ENCODE results near the gene CYB5A.

The CYB5A gene

GRCh38 chr18:74284980-74285355 lies 6.8 kb downstream of the CYB5A start:
- peaks cover 4% of the 10 kb centered on the region for H3K4me1 ChIP-seq (ENCODE audit: low read length)
- H3K4me3 ChIP-seq (ENCODE audit: low read length) = no peak overlapping the region
- no peak overlapping the region for H3K4me2 ChIP-seq (ENCODE audit: low read length)
- H3K27me3 ChIP-seq (ENCODE audit: low read depth, low read length) = no peaks in the 10 kb centered on the region
- H3K9ac ChIP-seq (ENCODE audit: low read length) = no peak overlapping the region
- no peaks in the 10 kb centered on the region for H3K9me3 ChIP-seq (ENCODE audit: insufficient read depth, low read length)
- H3K36me3 ChIP-seq (replicated peaks; ENCODE audit: low read depth, low read length) = no peaks in the 10 kb centered on the region
- H3K27ac ChIP-seq (ENCODE audit: low read length) = no peak overlapping the region
- peaks cover 24% of the 10 kb centered on the region for H4K20me1 ChIP-seq (ENCODE audit: insufficient read depth, low read length)
- H2AFZ ChIP-seq (ENCODE audit: low read depth, low read length) = no peak overlapping the region
- no peak for TF ChIP-seq EZH2phosphoT487 (IDR thresholded peaks at IDR 0.05; ENCODE audit: low read depth)
- TF ChIP-seq CTCF (IDR thresholded peaks at IDR 0.05; ENCODE audit: low read depth, low read length) = no peak
- H3K79me2 ChIP-seq (ENCODE audit: low read length) = peaks cover 84% of the 10 kb centered on the region

- H3K4me1 ChIP-seq (ENCODE audit: low read length) = peaks cover 4% of the 10 kb centered on the region
- no peak overlapping the region for H3K9ac ChIP-seq (ENCODE audit: low read length)
- no peaks in the 10 kb centered on the region for H3K36me3 ChIP-seq (replicated peaks; ENCODE audit: low read depth, low read length)
- H3K9me3 ChIP-seq (ENCODE audit: insufficient read depth, low read length) = no peaks in the 10 kb centered on the region
- no peak overlapping the region for H3K4me3 ChIP-seq (ENCODE audit: low read length)
- H3K79me2 ChIP-seq (ENCODE audit: low read length) = peaks cover 83% of the 10 kb centered on the region
- no peak overlapping the region for H3K4me2 ChIP-seq (ENCODE audit: low read length)
- H3K27ac ChIP-seq (ENCODE audit: low read length) = no peak overlapping the region
- TF ChIP-seq EZH2phosphoT487 (IDR thresholded peaks at IDR 0.05; ENCODE audit: low read depth) = no peak
- no peak for TF ChIP-seq CTCF (IDR thresholded peaks at IDR 0.05; ENCODE audit: low read depth, low read length)
- H2AFZ ChIP-seq (ENCODE audit: low read depth, low read length) = no peak overlapping the region
- peaks cover 24% of the 10 kb centered on the region for H4K20me1 ChIP-seq (ENCODE audit: insufficient read depth, low read length)
- H3K27me3 ChIP-seq (ENCODE audit: low read depth, low read length) = no peaks in the 10 kb centered on the region
Measured at GRCh38 chr18:74284191-74284979, 7.4 kb downstream of the CYB5A start.

- Histone ChIP-seq H3K4me2 (ENCODE audit: low read length) (no peak overlapping the region), H3K4me1 (ENCODE audit: low read length) (no peaks in the 10 kb centered on the region)
- no peak for TF ChIP-seq CTCF (IDR thresholded peaks at IDR 0.05; ENCODE audit: low read depth, low read length)
- no peak for TF ChIP-seq EZH2phosphoT487 (IDR thresholded peaks at IDR 0.05; ENCODE audit: low read depth)
Measured at GRCh38 chr18:74283646-74284045, 8.1 kb downstream of the CYB5A start.

GRCh38 chr18:74282755-74283554 lies 8.8 kb downstream of the CYB5A start:
- no peak overlapping the region for H3K9ac ChIP-seq (ENCODE audit: low read length)
- TF ChIP-seq CTCF (IDR thresholded peaks at IDR 0.05; ENCODE audit: low read depth, low read length) (no peak), EZH2phosphoT487 (IDR thresholded peaks at IDR 0.05; ENCODE audit: low read depth) (no peak)
- H3K4me3 ChIP-seq (ENCODE audit: low read length) = no peak overlapping the region
- peaks cover 31% of the 10 kb centered on the region for H4K20me1 ChIP-seq (ENCODE audit: insufficient read depth, low read length)
- H3K27ac ChIP-seq (ENCODE audit: low read length) = no peak overlapping the region
- H3K36me3 ChIP-seq (replicated peaks; ENCODE audit: low read depth, low read length) = no peaks in the 10 kb centered on the region
- no peaks in the 10 kb centered on the region for H3K4me1 ChIP-seq (ENCODE audit: low read length)
- peaks cover 80% of the 10 kb centered on the region for H3K79me2 ChIP-seq (ENCODE audit: low read length)
- no peaks in the 10 kb centered on the region for H3K27me3 ChIP-seq (ENCODE audit: low read depth, low read length)
- no peak overlapping the region for H3K4me2 ChIP-seq (ENCODE audit: low read length)
- H2AFZ ChIP-seq (ENCODE audit: low read depth, low read length) = no peak overlapping the region
- H3K9me3 ChIP-seq (ENCODE audit: insufficient read depth, low read length) = no peaks in the 10 kb centered on the region

More at GRCh38 chr18:74283646-74284045, 8.1 kb downstream of the CYB5A start:
- Histone ChIP-seq H3K9ac (ENCODE audit: low read length) (no peak overlapping the region), H2AFZ (ENCODE audit: low read depth, low read length) (no peak overlapping the region), H3K27me3 (ENCODE audit: low read depth, low read length) (no peaks in the 10 kb centered on the region), H3K4me3 (ENCODE audit: low read length) (no peak overlapping the region), H3K9me3 (ENCODE audit: insufficient read depth, low read length) (no peaks in the 10 kb centered on the region), H4K20me1 (ENCODE audit: insufficient read depth, low read length) (peaks cover 28% of the 10 kb centered on the region), H3K27ac (ENCODE audit: low read length) (no peak overlapping the region), H3K79me2 (ENCODE audit: low read length) (peaks cover 82% of the 10 kb centered on the region), H3K36me3 (replicated peaks; ENCODE audit: low read depth, low read length) (no peaks in the 10 kb centered on the region)

Measured in OCI-LY3 (cell line).